NCI-H460 (cell line): ENCODE results near the gene NAA38. TPM values are rescaled to one million over a fixed set of nuclear protein-coding genes. Genes with fewer than 3 reads are reported as not detected.
"Not testable (repeated sequence)": the region's sequence is repeated elsewhere in the genome, so short reads cannot be mapped to it uniquely, and the experiment has no call there.

Source experiments
- DNase-seq: peaks from one replicate; pipeline ENCODE4 v3.0.0-alpha.2; 2016; ENCODE audit warnings: low read depth; ENCODE audit errors: extremely low read depth
- total RNA-seq: library from RNA; depleted of rRNA; stranded (reverse); fragments of >200 nt; shearing (Covaris generic); gene quantifications from 2 replicates; pipeline ENCODE4 v1.2.3, GENCODE V29; 2014

The NAA38 gene
- total RNA-seq, 1 experiment from 2014 or later, result 46.6 TPM

DNA sequence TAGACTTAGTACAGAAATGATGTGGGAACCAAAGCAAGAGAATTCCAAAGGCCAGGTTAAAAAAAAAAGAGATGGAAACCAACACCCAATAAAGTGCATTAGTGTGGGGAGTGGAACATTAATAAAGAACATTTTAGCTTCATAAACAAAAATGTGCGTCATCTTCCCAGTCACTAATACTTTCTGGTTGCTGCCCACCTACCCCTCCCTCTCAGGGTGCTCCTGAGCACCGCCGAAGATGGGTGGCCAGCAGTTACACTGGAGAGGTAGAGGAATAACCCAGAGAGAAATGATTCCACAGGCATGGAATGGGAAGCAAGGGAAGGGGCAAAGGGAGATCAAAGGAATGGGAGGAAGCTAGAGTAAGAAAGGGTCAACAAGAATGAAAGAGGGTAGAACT is 25.3 kb upstream of the NAA38 start:
- no peak for DNase-seq

GRCh38 chr17:7882068-7882467 is 24.7 kb upstream of the NAA38 start:
- DNase-seq, result no peak

GRCh38 chr17:7881276-7882054 is 24.1 kb upstream of the NAA38 start:
- DNase-seq, result no peak

GRCh38 chr17:7880076-7880868 is 22.9 kb upstream of the NAA38 start:
- DNase-seq, result no peak

DNA sequence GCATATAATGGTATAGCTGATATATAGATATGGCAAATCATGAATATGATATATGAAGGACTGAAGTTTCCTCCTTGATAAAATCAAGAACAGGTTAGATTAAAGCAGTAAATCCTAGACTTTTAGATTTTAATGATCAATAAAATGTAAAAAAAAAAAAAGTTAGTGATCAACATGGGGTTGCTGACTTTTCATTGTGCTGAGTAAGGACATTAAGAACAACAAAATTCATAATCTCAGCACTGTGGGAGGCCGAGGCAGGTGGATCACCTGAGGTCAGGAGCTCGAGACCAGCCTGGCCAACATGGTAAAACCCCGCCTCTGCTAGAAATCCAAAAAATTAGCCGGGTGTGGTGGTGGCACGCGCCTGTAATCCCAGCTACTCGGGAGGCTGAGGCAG is 20.9 kb upstream of the NAA38 start:
- no peak for DNase-seq

GRCh38 chr17:7875804-7876370 is 18.5 kb upstream of the NAA38 start:
- DNase-seq, result no peak

GRCh38 chr17:7873051-7873450 is 15.7 kb upstream of the NAA38 start:
- no peak for DNase-seq

- no peak for DNase-seq
Observed at GRCh38 chr17:7867881-7868329, 10.5 kb upstream of the NAA38 start.

DNA sequence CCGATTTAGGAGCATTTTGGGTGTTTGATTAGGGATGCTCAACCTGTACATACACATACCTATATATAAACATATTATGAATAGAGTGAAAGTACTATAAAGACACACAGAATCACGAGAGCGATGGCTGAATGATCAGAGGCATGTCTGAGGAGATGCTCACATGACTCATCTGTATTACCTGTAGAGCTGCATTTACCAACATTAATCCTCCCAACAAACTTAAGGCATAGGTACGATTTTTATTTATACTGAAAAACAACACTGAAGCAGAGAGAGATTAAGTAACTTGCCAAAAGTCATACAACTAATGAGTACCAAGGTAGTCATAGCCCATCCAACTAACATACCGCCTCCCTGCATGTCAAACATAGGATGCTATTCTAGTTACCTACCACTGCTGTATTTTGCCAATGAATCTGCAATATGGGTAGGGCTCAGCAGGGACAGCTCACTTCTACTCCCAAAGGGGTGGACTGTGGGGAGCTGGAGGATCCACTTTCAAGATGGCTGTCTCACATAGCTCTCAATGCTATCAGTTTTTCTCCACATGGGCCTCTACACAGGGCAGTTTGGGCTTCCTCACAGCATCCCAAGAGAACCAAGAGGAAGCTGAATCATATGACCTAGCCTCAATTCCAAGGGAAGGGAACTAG is 7.8 kb upstream of the NAA38 start:
- DNase-seq, result no peak

DNA sequence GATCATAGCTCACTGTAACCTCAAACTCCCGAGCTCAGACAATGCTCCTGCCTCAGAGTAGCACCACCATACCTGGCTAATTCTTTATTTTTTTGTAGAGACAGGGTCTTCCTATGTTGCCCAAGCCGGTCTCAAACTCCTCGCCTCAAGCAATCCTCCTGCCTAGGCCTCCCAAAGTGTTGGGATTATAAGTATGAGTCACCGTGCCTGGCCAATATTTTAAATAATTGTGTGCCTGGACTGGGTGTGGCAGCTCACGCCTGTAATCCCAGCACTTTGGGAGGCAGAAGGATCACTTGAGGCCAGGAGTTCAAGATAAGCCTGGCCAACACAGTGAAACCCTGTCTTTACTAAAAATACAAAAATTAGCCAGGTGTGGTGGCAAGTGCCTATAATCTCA is 7.0 kb upstream of the NAA38 start:
- not testable (repeated sequence) for DNase-seq

GRCh38 chr17:7862692-7863437 is 5.5 kb upstream of the NAA38 start:
- DNase-seq, result no peak

DNA sequence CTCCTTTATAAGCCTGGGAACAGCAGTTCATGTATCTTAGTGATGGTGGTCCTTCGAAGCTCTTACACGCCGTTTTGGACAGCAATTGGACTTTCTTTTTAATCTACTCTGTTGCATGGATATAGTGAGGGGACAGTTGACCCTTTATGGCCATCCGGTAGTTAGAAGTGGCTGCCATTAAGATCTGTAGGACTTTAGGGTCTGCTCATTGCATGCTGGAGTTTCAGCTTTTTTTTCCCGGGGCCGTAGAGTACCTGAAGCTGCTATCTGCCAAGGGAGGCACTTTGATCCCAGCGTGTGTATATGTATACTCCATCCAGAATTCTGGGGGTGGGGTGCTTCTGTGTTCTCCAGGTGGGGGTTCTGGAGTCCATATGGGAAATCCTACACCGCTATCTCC is 1.7 kb upstream of the NAA38 start:
- DNase-seq, result no peak

DNA sequence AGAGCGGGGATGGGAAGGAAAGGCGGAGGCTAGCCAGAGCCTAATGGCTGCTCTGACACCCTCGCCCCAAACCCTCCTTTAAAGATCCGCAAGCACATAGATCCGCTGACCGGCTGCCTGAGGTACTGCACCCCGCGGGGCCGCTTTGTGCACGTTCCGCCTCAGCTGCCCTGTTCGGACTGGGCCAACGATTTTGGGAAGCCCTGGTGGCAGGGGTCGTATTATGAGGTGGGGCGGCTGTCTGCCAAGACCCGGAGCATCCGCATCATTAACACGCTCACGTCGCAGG is 1.1 kb upstream of the NAA38 start:
- DNase-seq, result no peak

- peak; percentile 91 for DNase-seq
Observed at GRCh38 chr17:7857713-7858521, 558 bp upstream of the NAA38 start, which contains the start of gene CYB5D1. CYB5D1 (plus strand) TSS chr17:7858003; CDS start chr17:7858135, 132 bp downstream.

- no peak for DNase-seq
Observed at GRCh38 chr17:7856011-7856810, 1.1 kb downstream of the NAA38 start.

- DNase-seq, result no peak
Observed at GRCh38 chr17:7855660-7856010, 1.7 kb downstream of the NAA38 start.

DNA sequence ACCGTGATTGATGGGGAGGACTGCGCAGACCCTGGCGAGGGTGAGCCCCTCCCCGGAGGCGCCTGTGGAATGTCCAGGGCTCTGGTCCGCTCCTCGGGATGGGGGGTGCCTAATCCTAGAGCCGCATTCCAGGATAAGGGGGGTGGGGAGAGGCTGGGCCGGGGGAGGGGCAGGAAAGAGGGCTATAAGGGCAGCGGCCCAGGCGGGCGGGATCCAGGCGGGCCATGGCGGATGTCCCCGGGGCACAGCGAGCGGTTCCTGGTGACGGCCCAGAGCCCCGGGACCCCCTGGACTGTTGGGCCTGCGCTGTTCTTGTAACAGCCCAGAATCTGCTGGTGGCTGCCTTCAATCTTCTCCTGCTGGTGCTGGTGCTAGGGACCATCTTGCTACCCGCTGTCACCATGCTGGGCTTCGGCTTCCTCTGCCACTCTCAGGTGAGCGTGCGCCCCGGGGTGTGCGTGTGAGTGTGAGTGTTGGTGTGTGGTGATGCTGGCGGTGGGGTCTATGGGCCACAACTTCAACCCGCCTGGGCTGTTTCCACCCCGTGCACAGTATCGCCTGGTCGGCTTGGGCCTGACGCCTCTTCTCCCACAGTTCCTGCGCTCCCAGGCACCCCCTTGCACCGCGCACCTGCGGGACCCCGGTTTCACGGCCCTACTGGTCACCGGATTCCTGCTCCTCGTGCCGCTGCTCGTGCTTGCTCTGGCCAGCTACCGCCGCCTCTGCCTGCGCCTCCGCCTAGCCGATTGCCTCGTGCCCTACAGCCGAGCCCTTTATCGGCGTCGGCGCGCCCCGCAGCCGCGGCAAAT is 2.3 kb downstream of the NAA38 start, which contains the start of gene TMEM88:
Gene TMEM88, plus strand, starts transcription at position 216 of the 809 bp plus-strand sequence. Its CDS starts 9 bp downstream, at position 225.
- DNase-seq, result no peak
